GM12872 (cell line): ENCODE data around the gene KNOP1.

Experiments used
- TF ChIP-seq, protein P1 (sequence below): IDR thresholded peaks from 3 replicates; pipeline ENCODE4 v1.5.1; 2011; ENCODE audit warnings: low read depth, mild to moderate bottlenecking, low read length, moderate library complexity; ENCODE audit not compliant: insufficient read depth

KNOP1 gene

DNA sequence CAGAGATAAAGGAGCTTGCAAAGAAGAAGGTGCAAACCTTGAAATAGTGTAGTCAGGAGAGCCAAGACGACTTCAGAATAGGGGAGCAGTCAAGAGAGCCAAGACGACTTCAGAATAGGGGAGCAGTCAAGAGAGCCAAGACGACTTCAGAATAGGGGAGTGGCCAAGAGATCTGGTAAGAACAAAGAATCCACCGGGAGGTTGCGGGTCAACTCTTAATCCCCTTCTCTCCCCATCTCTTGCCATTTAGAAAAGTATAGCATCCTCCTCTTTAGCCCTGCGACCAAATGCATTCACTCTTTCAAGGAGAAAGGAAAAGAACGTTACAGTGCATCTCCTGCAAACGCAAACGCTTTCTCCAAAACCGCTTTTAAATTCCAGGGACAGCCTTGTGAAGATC, 713 bp downstream of the KNOP1 start:
- TF ChIP-seq, protein P1, sequence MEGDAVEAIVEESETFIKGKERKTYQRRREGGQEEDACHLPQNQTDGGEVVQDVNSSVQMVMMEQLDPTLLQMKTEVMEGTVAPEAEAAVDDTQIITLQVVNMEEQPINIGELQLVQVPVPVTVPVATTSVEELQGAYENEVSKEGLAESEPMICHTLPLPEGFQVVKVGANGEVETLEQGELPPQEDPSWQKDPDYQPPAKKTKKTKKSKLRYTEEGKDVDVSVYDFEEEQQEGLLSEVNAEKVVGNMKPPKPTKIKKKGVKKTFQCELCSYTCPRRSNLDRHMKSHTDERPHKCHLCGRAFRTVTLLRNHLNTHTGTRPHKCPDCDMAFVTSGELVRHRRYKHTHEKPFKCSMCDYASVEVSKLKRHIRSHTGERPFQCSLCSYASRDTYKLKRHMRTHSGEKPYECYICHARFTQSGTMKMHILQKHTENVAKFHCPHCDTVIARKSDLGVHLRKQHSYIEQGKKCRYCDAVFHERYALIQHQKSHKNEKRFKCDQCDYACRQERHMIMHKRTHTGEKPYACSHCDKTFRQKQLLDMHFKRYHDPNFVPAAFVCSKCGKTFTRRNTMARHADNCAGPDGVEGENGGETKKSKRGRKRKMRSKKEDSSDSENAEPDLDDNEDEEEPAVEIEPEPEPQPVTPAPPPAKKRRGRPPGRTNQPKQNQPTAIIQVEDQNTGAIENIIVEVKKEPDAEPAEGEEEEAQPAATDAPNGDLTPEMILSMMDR: no peak

DNA sequence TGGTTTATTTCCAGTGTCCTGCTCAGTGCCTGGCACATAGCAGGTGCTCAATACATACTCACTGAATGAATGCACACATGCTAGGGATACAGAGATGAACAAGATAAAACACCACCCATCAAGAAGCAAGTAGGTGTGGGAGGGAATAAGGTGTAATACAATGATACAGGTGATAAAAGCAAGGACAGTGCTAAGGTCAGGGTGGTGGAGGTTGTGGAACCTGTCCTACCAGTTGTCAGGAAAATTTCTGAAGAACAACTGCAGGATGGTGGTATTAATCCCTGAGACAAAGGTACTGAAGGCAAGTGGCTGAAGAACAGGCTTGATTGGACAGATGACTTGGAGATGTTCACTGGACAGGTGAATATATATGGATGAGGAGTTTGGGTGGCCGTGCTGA, 1.8 kb downstream of the KNOP1 start:
- TF ChIP-seq, protein P1: no peak

DNA sequence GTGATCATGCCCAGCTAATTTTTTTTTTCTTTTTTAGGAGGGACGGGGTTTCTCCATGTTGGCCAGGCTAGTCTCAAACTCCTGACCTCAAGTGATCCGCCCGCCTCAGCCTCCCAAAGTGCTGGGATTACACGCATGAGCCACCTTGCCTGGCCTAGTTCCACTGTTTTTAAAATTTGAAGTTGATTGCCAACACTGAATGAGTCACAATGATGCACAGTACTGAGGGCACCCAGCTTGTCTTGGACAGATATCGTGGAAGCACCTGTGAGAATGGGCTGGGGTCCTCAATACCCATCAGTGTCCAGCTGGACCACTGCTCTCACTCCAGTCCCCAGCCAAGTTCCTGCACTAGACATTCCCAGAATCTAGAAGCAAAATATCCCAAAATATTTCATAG, 2.5 kb downstream of the KNOP1 start:
- TF ChIP-seq, protein P1: no peak

DNA sequence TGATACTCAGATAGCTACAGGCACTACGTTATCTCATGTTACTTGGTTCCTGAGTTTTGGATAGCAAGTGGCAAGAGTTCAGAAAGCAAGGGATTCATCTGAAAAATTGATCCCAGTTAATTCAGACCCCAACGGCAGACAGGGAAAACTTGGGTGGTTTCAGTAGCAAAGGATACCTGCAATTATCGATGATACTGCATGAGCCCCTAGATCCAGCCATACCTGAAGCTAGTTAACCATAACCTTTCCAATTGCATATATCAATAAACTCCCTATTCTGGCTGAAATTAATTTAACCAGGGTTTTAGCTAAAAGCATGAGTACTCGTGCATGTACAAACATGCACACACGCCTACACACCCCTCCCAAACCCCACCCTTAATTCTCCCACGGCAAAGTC, 4.3 kb downstream of the KNOP1 start:
- TF ChIP-seq, protein P1: no peak

DNA sequence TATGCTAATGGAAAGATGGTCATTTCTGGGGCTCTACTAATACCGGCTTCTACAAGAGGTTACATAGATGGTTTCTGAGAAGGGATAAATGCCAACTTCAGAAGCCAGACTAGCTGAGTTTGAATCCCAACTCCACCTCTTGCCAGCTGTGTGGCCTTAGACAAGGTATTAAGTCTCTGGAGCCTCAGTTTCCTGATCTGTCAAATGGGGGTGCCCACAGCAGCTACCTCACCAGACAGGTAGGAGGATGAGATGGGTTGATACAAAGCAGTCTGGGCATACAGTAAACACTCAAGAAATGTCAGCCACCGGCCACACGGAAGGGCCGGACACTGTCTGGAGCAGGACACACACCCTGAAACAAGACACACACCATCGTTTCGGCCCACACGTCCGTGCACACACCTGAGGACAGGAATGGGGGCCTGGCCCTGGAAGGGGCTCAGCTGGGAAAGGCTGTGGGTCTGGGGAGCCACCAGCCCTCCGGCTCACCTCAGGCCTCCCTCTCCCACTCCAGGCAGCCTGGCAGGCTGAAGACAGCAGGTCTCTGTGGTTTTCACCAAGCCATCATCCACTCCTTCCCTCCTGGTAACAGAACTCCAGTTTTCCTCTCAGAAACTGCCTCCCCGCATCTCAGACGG, 5.5 kb downstream of the KNOP1 start:
- TF ChIP-seq, protein P1: no peak

DNA sequence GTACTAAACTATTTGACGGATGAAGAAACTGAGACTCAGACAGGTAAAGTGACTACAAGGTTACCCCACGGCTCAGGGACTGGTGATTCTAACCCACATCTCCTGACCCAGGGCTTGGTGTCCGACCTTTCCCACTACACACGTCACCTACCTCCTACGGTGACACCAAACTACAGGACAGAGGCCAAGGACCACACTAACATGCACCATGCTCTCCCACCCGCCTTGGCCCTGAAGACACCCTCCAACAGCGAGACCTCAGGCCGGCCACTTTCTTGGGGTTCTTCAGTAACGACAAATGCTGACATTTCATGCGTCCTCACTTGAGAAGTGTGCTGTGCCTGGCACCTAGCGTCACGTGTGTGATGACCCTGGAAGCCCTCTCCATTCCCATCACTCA, 6.4 kb downstream of the KNOP1 start:
- TF ChIP-seq, protein P1: no peak

DNA sequence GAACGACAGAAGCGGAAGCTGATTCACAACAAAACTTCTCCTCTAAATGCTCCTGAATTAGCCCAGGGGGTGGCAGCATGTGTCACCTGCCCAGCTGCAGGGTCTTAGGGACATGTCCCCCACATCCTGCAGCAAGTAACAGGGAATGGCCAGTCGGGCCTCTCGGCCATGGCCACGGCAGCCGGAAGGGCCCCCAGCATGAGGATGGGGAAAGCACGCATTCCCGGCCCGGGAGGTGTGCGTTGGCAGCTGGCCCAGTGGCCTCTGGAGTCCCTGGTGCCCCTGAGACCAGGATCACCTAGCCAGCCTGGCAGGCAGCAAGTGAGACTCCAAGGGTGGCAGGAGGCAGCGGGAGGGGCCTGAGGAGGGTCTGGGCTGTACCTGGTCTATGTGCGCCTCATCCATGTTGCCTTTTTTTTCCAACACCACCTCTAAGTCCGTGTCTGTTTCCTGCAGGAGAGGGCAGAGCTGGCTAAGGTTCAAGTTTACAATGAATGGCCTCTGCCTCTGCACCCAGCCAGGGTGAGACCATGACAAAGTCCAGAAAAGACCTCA, 7.0 kb downstream of the KNOP1 start:
- TF ChIP-seq, protein P1: no peak
